ENCODE results near the gene SCAPER.

Gene SCAPER

GRCh38 chr15:76809412-76810103 lies 95.6 kb downstream of the SCAPER start:
- Histone ChIP-seq H3K9me3 (ENCODE audit: low read length) (no peaks in the 10 kb centered on the region), H3K9ac (ENCODE audit: low read length) (no peak overlapping the region), H3K4me3 (ENCODE audit: low read depth in 1 of 2, low read length in 2 of 2) (no peak overlapping the region), H3K4me1 (ENCODE audit: insufficient read depth, low read length) (no peaks in the 10 kb centered on the region), H3K27ac (ENCODE audit: low read depth, low read length) (no peak overlapping the region), H3K27me3 (ENCODE audit: control insufficient read depth in 1 of 2, insufficient read depth in 2 of 2, low read length in 2 of 2) (no peaks in the 10 kb centered on the region), H3K36me3 (ENCODE audit: insufficient read depth, low read length) (no peaks in the 10 kb centered on the region)

GRCh38 chr15:76803049-76803571 lies 102.0 kb downstream of the SCAPER start:
- Histone ChIP-seq H3K4me3 (ENCODE audit: low read depth in 1 of 2, low read length in 2 of 2) (no peak overlapping the region), H3K36me3 (ENCODE audit: insufficient read depth, low read length) (peaks cover 5% of the 10 kb centered on the region), H3K9ac (ENCODE audit: low read length) (no peak overlapping the region), H3K27ac (ENCODE audit: low read depth, low read length) (no peak overlapping the region), H3K27me3 (ENCODE audit: control insufficient read depth in 1 of 2, insufficient read depth in 2 of 2, low read length in 2 of 2) (no peaks in the 10 kb centered on the region), H3K9me3 (ENCODE audit: low read length) (no peaks in the 10 kb centered on the region), H3K4me1 (ENCODE audit: insufficient read depth, low read length) (no peaks in the 10 kb centered on the region)

GRCh38 chr15:76802411-76802810 lies 102.7 kb downstream of the SCAPER start:
- no peaks in the 10 kb centered on the region for H3K9me3 ChIP-seq (ENCODE audit: low read length)

GRCh38 chr15:76799760-76800159 lies 105.4 kb downstream of the SCAPER start:
- no peaks in the 10 kb centered on the region for H3K4me1 ChIP-seq (ENCODE audit: insufficient read depth, low read length)
- no peak overlapping the region for H3K4me3 ChIP-seq (ENCODE audit: low read depth in 1 of 2, low read length in 2 of 2)
- H3K36me3 ChIP-seq (ENCODE audit: insufficient read depth, low read length) = peaks cover 5% of the 10 kb centered on the region
- no peak overlapping the region for H3K27ac ChIP-seq (ENCODE audit: low read depth, low read length)
- no peaks in the 10 kb centered on the region for H3K9me3 ChIP-seq (ENCODE audit: low read length)
- no peak overlapping the region for H3K9ac ChIP-seq (ENCODE audit: low read length)
- H3K27me3 ChIP-seq (ENCODE audit: control insufficient read depth in 1 of 2, insufficient read depth in 2 of 2, low read length in 2 of 2) = no peaks in the 10 kb centered on the region

More at GRCh38 chr15:76802411-76802810, 102.7 kb downstream of the SCAPER start:
- no peak overlapping the region for H3K9ac ChIP-seq (ENCODE audit: low read length)
- H3K4me3 ChIP-seq (ENCODE audit: low read depth in 1 of 2, low read length in 2 of 2) = no peak overlapping the region
- no peaks in the 10 kb centered on the region for H3K27me3 ChIP-seq (ENCODE audit: control insufficient read depth in 1 of 2, insufficient read depth in 2 of 2, low read length in 2 of 2)
- H3K27ac ChIP-seq (ENCODE audit: low read depth, low read length) = no peak overlapping the region
- peaks cover 5% of the 10 kb centered on the region for H3K36me3 ChIP-seq (ENCODE audit: insufficient read depth, low read length)
- H3K4me1 ChIP-seq (ENCODE audit: insufficient read depth, low read length) = no peaks in the 10 kb centered on the region

- H3K4me1 ChIP-seq (ENCODE audit: insufficient read depth, low read length) = no peaks in the 10 kb centered on the region
- no peak overlapping the region for H3K9ac ChIP-seq (ENCODE audit: low read length)
- no peaks in the 10 kb centered on the region for H3K27me3 ChIP-seq (ENCODE audit: control insufficient read depth in 1 of 2, insufficient read depth in 2 of 2, low read length in 2 of 2)
- no peak overlapping the region for H3K27ac ChIP-seq (ENCODE audit: low read depth, low read length)
- H3K9me3 ChIP-seq (ENCODE audit: low read length) = no peaks in the 10 kb centered on the region
- no peak overlapping the region for H3K4me3 ChIP-seq (ENCODE audit: low read depth in 1 of 2, low read length in 2 of 2)
- H3K36me3 ChIP-seq (ENCODE audit: insufficient read depth, low read length) = peaks cover 15% of the 10 kb centered on the region
Measured at GRCh38 chr15:76795217-76795616, 109.9 kb downstream of the SCAPER start.

- H3K27me3 ChIP-seq (ENCODE audit: control insufficient read depth in 1 of 2, insufficient read depth in 2 of 2, low read length in 2 of 2) = no peaks in the 10 kb centered on the region
- H3K9me3 ChIP-seq (ENCODE audit: low read length) = no peaks in the 10 kb centered on the region
- no peak overlapping the region for H3K27ac ChIP-seq (ENCODE audit: low read depth, low read length)
- peaks cover 10% of the 10 kb centered on the region for H3K36me3 ChIP-seq (ENCODE audit: insufficient read depth, low read length)
- H3K9ac ChIP-seq (ENCODE audit: low read length) = no peak overlapping the region
- no peak overlapping the region for H3K4me3 ChIP-seq (ENCODE audit: low read depth in 1 of 2, low read length in 2 of 2)
- H3K4me1 ChIP-seq (ENCODE audit: insufficient read depth, low read length) = no peaks in the 10 kb centered on the region
Measured at GRCh38 chr15:76793162-76793561, 112.0 kb downstream of the SCAPER start.

GRCh38 chr15:76791511-76791910 lies 113.6 kb downstream of the SCAPER start:
- Histone ChIP-seq H3K4me3 (ENCODE audit: low read depth in 1 of 2, low read length in 2 of 2) (no peak overlapping the region), H3K9me3 (ENCODE audit: low read length) (no peaks in the 10 kb centered on the region), H3K9ac (ENCODE audit: low read length) (no peak overlapping the region), H3K4me1 (ENCODE audit: insufficient read depth, low read length) (no peaks in the 10 kb centered on the region), H3K27me3 (ENCODE audit: control insufficient read depth in 1 of 2, insufficient read depth in 2 of 2, low read length in 2 of 2) (no peaks in the 10 kb centered on the region), H3K27ac (ENCODE audit: low read depth, low read length) (no peak overlapping the region), H3K36me3 (ENCODE audit: insufficient read depth, low read length) (peaks cover 10% of the 10 kb centered on the region)

- H3K27ac ChIP-seq (ENCODE audit: low read depth, low read length) = no peak overlapping the region
Measured at GRCh38 chr15:76787273-76787672, 117.9 kb downstream of the SCAPER start.

GRCh38 chr15:76776969-76777368 lies 128.2 kb downstream of the SCAPER start:
- Histone ChIP-seq H3K4me3 (ENCODE audit: low read depth in 1 of 2, low read length in 2 of 2) (no peak overlapping the region), H3K4me1 (ENCODE audit: insufficient read depth, low read length) (peaks cover 10% of the 10 kb centered on the region), H3K27ac (ENCODE audit: low read depth, low read length) (no peak overlapping the region), H3K36me3 (ENCODE audit: insufficient read depth, low read length) (peaks cover 5% of the 10 kb centered on the region), H3K9me3 (ENCODE audit: low read length) (no peaks in the 10 kb centered on the region), H3K9ac (ENCODE audit: low read length) (no peak overlapping the region), H3K27me3 (ENCODE audit: control insufficient read depth in 1 of 2, insufficient read depth in 2 of 2, low read length in 2 of 2) (no peaks in the 10 kb centered on the region)

More at GRCh38 chr15:76787273-76787672, 117.9 kb downstream of the SCAPER start:
- Histone ChIP-seq H3K9ac (ENCODE audit: low read length) (no peak overlapping the region), H3K36me3 (ENCODE audit: insufficient read depth, low read length) (peaks cover 3% of the 10 kb centered on the region), H3K4me3 (ENCODE audit: low read depth in 1 of 2, low read length in 2 of 2) (no peak overlapping the region), H3K9me3 (ENCODE audit: low read length) (no peaks in the 10 kb centered on the region), H3K4me1 (ENCODE audit: insufficient read depth, low read length) (no peaks in the 10 kb centered on the region), H3K27me3 (ENCODE audit: control insufficient read depth in 1 of 2, insufficient read depth in 2 of 2, low read length in 2 of 2) (no peaks in the 10 kb centered on the region)

GRCh38 chr15:76776480-76776879 lies 128.7 kb downstream of the SCAPER start:
- Histone ChIP-seq H3K27me3 (ENCODE audit: control insufficient read depth in 1 of 2, insufficient read depth in 2 of 2, low read length in 2 of 2) (no peaks in the 10 kb centered on the region), H3K4me3 (ENCODE audit: low read depth in 1 of 2, low read length in 2 of 2) (no peak overlapping the region), H3K9me3 (ENCODE audit: low read length) (no peaks in the 10 kb centered on the region), H3K9ac (ENCODE audit: low read length) (no peak overlapping the region), H3K4me1 (ENCODE audit: insufficient read depth, low read length) (peaks cover 10% of the 10 kb centered on the region), H3K27ac (ENCODE audit: low read depth, low read length) (no peak overlapping the region), H3K36me3 (ENCODE audit: insufficient read depth, low read length) (peaks cover 5% of the 10 kb centered on the region)

GRCh38 chr15:76773234-76773633 lies 131.9 kb downstream of the SCAPER start:
- Histone ChIP-seq H3K4me1 (ENCODE audit: insufficient read depth, low read length) (peaks cover 10% of the 10 kb centered on the region), H3K27me3 (ENCODE audit: control insufficient read depth in 1 of 2, insufficient read depth in 2 of 2, low read length in 2 of 2) (no peaks in the 10 kb centered on the region), H3K9me3 (ENCODE audit: low read length) (no peaks in the 10 kb centered on the region), H3K36me3 (ENCODE audit: insufficient read depth, low read length) (peaks cover 5% of the 10 kb centered on the region), H3K4me3 (ENCODE audit: low read depth in 1 of 2, low read length in 2 of 2) (no peak overlapping the region), H3K9ac (ENCODE audit: low read length) (no peak overlapping the region), H3K27ac (ENCODE audit: low read depth, low read length) (no peak overlapping the region)

- Histone ChIP-seq H3K27me3 (ENCODE audit: control insufficient read depth in 1 of 2, insufficient read depth in 2 of 2, low read length in 2 of 2) (no peaks in the 10 kb centered on the region), H3K4me1 (ENCODE audit: insufficient read depth, low read length) (peaks cover 10% of the 10 kb centered on the region), H3K9ac (ENCODE audit: low read length) (no peak overlapping the region), H3K36me3 (ENCODE audit: insufficient read depth, low read length) (peaks cover 5% of the 10 kb centered on the region), H3K27ac (ENCODE audit: low read depth, low read length) (no peak overlapping the region), H3K9me3 (ENCODE audit: low read length) (no peaks in the 10 kb centered on the region), H3K4me3 (ENCODE audit: low read depth in 1 of 2, low read length in 2 of 2) (no peak overlapping the region)
Measured at GRCh38 chr15:76772776-76773175, 132.4 kb downstream of the SCAPER start.

Data from muscle layer of colon (tissue), 2 donors.